OCI-LY1 (cell line): ENCODE measurements around the gene ZBTB7A.

Source experiments
- CTCF ChIP-seq: fragments of 200-600 bp; sonication (generic), shearing (Covaris generic); IDR thresholded peaks from 2 replicates; pipeline ENCODE4 v1.5.1; 2017; ENCODE audit warnings: mild to moderate bottlenecking, antibody characterized with exemption, low read length, moderate library complexity, mixed read lengths
- EZH2 ChIP-seq: fragments of 200-600 bp; sonication (generic), shearing (Covaris generic); IDR thresholded peaks from 2 replicates; pipeline ENCODE4 v1.8.0; 2017; ENCODE audit warnings: borderline replicate concordance, mixed run types, mild to moderate bottlenecking, antibody characterized with exemption, low read length, moderate library complexity, mixed read lengths

- TF ChIP-seq CTCF = no peak
- no peak for TF ChIP-seq EZH2
Observed at GRCh38 chr19:4015705-4016402, 50.8 kb downstream of the ZBTB7A start.
